DND-41 (cell line): Measurements from ENCODE around the gene TGM6.

ENCODE experiments used
- EZH2 ChIP-seq: IDR thresholded peaks from 3 replicates; pipeline ENCODE4 v1.6.1; 2012; ENCODE audit warnings: borderline replicate concordance, low read depth, mild to moderate bottlenecking, moderate library complexity, low read length, inconsistent platforms; ENCODE audit not compliant: severe bottlenecking
- TF ChIP-seq, protein P1 (sequence below): IDR thresholded peaks from 2 replicates; pipeline ENCODE4 v1.5.1; 2012; ENCODE audit warnings: borderline replicate concordance, low read length, moderate library complexity, mild to moderate bottlenecking; ENCODE audit not compliant: poor library complexity, severe bottlenecking; ENCODE audit errors: extremely low read depth

- TF ChIP-seq, protein P1, sequence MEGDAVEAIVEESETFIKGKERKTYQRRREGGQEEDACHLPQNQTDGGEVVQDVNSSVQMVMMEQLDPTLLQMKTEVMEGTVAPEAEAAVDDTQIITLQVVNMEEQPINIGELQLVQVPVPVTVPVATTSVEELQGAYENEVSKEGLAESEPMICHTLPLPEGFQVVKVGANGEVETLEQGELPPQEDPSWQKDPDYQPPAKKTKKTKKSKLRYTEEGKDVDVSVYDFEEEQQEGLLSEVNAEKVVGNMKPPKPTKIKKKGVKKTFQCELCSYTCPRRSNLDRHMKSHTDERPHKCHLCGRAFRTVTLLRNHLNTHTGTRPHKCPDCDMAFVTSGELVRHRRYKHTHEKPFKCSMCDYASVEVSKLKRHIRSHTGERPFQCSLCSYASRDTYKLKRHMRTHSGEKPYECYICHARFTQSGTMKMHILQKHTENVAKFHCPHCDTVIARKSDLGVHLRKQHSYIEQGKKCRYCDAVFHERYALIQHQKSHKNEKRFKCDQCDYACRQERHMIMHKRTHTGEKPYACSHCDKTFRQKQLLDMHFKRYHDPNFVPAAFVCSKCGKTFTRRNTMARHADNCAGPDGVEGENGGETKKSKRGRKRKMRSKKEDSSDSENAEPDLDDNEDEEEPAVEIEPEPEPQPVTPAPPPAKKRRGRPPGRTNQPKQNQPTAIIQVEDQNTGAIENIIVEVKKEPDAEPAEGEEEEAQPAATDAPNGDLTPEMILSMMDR, result no peak
- no peak for TF ChIP-seq EZH2
Observed at GRCh38 chr20:2446845-2447244, 66.1 kb downstream of the TGM6 start.
